IPS DF 19.7 (cell line): Measurements from ENCODE around the gene KCNQ2.
"Not testable (repeated sequence)": the region's sequence is repeated elsewhere in the genome, so short reads cannot be mapped to it uniquely, and the experiment has no call there.

Experiments
- DNase-seq: peaks from one replicate; pipeline ENCODE4 v3.0.0-alpha.2; 2013; ENCODE audit warnings: low read depth, low spot score

The KCNQ2 gene

DNA sequence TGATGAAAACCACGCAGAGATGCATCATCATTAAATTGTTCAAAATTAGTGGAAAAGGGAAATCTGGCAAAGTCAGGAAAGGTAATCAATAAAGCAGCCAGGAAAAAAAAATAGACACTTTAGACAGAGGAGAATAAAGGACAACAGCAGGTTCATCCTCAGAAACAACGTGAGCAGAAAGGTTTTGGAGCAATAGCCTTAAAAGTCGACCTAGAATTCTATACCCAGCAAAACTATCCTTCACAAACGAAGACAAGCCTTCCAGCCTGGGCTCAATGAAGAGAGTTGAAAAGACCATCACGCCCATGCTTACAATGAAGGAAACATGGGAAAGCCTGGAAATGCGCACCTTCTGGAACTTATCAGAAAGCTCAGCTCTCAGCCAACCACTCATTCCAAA, 86.6 kb downstream of the KCNQ2 start:
- DNase-seq, result no peak

DNA sequence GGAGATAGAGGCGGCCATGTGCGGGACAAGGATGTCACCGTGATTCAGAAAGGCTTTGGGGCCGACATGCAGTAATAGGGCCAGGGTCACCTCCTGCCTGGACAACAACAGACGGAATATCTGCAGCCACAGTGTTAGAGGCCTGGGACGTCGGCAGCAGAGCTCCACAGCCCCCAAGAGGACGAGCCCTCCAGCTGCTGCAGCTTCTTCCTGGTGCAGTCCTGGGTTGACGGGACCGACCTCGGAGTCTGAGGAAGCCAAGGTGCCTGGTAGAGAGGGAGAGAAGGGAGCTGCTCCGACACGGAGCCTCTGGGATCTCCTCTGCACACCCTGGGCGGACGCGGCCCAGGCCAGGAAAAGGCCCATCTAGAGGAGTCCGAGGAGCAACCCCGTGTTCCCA, 88.1 kb downstream of the KCNQ2 start:
- DNase-seq, result no peak

DNA sequence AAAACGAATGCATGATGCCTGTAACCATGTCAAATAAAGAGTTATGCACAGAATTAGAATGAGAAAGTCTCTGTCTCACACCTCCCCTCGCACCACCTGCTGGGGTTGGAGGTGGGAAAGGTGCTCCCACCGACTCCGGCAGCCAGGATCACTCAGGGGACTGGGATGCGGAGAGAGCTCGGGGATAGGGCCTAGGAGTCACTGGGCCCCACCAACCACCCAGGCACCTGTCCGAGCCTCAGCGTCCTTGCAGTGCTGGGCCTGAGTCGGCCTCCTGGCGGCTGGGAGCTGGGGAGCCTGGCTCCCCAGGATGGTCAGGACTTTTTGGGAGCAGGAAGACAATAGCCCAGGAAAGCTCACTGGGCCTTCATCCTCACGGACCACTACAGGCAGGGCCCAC, 88.9 kb downstream of the KCNQ2 start:
- DNase-seq, result no peak

DNA sequence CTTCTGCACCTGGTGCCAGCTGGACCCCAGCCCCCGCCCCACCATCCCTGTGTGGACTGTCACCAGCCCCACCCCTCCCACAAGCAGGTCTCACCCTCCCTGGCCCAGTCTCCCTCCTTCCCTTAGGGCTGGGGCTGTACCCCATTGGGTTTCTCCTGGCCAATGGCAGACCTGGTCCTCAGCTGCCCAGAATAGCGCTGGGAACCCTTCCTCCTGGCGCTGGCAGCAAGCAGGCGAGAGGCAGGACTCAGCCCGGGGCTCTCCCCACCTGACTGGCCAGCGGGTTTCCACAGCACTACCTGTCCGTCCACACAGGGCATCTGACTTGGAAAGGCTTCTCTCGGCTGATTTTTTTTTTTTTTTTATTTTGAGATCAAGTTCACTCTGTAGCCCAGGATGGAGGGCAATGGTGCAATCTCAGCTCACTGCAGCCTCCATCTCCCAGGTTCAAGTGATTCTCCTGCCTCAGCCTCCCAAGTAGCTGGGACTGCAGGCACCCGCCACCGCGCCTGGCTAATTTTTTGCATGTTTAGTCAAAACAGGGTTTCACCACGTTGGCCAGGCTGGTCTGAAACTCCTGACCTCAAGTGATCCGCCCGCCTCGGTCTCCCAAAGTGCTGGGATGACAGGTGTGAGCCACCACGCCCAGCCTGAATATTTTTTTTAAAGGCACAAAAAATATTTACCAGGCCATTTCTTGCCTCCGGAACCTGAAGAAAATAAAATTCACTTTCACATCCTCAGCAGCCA, 89.7 kb downstream of the KCNQ2 start:
- no peak for DNase-seq

DNA sequence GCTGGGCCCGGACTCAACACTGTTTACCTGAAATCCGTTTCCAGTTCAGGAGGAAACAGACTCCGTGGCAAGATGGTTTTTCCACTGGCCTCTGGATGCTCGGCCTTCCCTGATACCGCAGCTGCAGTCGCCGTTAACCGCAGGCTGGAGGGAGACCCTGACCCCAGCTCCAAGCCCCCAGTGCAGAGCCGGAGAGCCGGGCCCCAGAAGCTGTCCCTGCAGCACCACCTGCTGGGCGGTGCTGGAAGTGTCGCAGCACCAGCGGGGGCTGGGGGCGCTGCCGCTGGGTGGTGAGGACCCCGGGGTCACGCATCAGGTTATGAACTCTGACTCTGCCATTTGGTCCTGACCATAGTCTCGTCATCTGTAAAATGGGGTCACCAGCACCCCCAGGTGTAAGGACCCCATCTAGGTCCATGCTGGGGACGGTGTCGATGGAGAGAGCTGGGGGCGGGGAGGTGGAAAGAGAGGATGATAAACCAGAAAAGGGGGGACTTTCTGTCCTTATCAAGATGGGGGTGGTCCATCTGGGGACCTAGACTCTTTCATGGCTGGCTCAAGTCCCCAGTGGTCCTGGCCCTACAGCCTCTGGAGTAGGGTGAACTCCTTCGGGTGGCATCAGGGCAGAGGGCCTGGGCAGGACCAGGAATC, 90.5 kb downstream of the KCNQ2 start:
- no peak for DNase-seq

DNA sequence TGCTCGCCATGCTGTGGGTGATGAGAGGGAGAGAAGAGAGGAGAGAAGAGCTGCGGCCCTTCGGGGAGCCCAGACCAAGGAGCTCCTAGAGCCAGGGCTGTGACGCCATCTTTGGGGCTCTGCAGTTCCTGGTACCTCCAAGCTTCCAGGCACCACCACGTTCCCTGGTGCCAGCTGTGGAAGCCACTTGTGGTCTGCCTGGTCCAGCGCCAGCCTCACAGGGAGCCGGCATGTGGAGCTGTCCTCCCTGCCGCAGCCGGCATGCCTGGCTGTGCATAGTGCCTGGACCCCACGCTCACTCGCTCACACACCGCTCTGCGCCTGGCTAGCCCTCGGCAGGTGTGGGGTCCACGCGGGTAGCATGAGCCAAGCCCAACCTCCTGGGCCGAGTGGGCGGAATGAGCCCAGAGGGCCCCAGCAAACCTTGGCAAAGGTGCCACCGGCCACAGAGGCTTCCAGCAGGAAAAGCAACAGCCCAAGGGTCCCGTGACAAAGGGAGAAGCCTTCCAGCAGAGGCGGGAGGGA, 92.0 kb downstream of the KCNQ2 start:
- DNase-seq, result no peak

DNA sequence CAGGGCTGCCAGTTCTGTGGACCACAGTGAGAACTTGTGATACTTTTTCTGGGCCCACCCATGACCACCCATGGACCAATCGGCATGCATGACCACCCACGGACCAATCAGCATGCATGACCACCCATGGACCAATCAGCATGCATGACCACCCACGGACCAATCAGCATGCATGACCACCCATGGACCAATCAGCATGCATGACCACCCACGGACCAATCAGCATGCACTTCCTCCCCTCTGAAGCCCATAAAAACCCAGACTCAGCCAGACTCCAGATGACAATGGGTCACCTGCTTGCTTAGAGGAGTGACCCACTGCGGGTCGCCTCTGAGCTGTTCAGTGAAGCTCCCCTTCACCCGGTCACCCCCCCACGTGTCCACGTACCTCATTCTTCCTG, 92.6 kb downstream of the KCNQ2 start:
- not testable (repeated sequence) for DNase-seq

DNA sequence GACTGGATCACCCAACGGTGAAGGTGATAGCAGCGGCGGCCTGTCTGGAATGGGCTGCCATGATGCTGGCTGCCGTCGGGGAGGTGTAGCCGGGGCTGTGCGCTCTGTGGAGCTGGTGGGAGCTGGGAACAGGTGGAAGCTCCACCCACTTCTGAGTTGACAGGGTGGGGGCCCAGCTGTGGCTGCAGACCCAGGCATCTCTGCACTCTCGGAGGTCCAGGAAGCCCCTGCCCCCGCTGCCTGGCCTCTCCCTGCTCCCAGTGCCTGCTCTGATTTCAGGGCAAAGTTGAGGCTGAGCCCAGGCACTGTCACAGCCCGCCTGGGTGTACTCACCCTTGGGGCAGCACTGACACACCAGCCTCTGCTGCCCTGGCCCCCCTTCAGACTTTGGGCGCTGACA, 93.2 kb downstream of the KCNQ2 start:
- no peak for DNase-seq

DNA sequence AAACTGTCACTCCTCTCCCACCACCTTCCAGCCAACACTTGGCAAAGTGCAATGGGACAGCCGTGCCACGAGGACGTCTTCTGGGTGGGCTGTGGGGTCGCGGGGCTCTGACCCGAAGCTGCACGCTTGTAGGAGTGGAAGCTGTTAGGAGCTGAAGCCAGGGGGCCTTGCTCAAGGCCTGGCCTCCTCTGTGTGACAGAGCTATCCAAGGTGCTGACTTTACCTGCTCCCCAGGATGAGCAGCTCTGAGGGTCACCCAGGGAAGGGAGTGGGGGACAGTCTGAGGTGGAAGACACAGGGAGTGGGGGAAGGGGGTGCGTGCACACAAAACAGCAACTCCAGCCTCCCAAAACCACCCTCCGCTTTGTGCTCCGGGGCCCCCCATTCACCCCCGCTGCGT, 93.8 kb downstream of the KCNQ2 start:
- DNase-seq, result no peak

DNA sequence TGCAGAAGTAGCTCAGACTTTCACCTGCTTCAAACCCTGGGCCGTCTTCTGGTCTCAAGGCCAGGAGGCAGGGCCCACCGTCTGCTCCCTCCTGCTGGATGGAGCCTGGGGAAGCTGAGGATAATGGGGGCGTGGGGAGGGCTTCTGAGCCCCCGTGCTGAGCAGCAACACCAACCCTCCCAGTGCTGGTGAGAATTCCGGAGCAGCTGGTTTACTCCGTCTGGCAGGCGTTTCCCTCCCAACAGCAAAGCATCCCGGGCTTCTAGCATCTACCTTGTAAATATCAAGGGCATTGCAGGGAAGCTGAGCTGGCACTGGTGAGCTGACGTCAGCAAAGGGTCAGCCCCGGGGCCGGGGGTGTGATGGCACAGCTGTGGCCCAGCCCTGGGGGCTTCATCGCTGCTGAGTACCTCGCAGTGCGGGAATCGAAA, 94.5 kb downstream of the KCNQ2 start:
- DNase-seq, result no peak

DNA sequence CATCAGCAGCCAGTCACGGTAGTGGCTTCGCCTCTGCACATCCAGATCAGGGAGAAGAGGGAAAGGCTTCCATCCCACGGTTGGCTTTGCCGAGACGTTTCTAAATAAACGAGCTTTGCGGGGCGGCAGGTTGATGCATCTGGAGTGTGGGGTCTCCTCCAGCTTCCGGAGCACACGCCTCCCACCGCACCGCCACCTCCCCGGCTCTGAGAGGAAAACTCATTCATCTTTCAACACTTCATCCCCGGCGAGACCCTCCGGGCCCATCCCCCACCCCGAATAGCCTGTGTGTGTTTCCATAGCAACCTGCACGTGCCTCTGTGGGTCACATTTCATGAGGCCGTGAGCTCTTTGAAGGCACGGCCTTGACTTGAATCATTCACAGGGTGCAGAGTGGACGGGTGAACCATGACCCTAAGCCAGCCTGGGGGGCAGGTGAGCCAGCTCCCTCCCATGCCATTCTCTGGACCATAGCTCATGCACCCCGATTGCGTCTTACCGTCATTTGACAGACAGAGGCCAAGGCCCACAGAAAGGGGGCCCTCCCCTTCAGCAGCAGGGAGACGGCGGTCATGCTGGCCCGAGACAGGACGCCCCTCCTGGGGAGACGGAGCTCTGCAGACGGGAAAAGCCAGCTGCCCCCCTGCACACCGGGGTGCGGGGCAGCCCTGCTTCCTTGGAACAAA, 95.1 kb downstream of the KCNQ2 start:
- no peak for DNase-seq

DNA sequence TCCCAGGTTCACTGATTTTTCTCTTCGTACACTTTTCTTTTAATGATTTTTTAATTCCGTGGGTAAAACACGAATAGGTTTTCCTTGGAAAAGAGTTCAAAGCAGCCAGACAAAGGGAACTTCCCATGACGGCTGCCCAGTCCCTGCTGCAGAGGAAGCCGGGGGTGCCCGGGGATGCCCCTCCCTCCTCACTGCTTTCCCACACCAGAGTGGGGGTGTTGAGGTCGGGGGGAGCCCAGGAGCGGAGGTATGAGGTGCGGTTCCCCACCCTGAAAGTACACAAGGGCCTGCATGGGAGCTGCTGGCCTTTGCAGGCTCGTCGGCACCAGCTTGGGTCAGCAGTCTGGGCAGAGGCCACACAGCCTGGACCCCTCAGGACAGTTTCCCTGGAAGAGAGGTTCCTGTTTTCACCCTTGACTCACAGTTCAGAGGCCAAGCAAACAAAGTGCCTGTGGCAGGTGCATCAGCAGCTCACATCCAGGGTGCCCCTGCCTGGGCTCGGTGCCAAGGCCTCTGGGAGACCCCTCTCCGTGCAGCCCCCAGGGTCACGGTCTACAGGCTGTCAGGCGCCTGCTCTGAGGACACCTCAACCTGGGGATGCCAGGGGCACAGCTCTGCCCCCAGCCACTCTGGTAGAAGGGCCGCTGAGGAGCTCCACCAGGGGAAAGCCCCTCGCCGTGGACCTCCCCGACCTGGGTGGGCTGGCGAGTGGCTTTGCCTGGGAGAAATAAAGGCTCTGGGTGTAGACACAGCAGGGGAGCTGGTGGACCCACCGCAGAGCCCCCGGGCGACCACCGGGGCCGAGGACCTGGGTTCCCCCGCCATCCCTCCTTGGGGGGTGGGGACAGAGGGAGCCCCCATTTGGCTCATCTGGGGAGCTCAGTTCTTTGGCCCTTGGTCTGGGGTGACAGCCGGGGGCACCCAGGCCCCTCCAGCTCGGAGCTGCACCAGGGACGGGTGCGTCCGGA, 95.9 kb downstream of the KCNQ2 start:
- no peak for DNase-seq

DNA sequence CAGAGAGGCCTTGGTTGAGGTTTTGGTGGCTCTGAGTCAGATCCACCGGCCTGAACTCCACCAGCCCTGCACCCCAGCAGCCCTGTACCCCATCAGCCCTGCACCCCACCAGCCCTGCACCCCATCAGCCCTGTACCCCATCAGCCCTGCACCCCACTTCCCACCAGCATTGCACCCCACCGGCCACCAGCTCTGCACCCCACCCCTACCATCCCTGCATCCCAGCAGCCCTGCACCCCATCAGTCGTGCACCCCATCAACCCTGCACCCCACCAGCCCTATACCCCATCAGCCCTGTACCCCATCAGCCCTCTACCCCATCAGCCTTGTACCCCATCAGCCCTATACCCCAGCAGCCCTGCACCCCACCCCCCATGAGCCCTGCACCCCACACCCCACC, 97.0 kb downstream of the KCNQ2 start:
- DNase-seq, result no peak

DNA sequence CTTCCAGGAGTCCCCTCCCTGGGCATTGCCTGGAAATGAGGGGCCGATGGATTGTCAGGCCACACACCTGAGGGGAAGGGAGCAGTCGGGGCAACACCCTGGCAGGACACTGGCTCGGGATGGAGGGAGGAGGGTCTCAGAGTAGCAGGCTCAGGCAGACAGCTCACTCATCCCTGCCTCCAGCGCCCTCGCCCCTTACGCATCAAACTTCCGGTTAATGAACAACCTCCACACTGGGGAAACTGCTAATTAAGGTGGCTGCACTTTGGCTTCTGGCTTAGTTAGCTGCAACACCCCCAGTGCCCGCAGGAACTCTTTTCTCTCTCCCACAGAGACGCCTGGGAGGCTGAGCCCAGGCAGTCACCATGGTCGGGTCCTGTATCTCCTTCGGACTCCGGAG, 98.0 kb downstream of the KCNQ2 start:
- DNase-seq, result no peak

DNA sequence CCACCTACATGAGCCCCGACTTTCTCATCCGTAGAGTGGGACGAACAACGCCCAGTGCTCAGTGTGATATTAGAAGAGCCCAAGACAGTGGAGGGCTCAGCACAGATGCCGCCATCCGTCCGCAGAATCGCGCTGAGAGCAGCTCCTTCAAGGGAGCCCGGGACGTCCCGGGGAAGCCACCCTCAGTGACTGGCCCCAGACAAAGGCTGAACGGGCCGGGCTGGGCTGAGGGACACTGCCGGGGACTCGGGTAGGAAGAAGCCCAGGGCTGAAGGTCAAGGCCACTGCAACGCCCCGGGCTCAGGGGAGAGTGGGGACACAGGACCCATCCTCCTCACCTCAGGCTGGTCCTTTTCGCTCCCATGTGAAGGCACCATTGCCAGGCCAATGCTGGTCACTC, 98.5 kb downstream of the KCNQ2 start:
- no peak for DNase-seq

DNA sequence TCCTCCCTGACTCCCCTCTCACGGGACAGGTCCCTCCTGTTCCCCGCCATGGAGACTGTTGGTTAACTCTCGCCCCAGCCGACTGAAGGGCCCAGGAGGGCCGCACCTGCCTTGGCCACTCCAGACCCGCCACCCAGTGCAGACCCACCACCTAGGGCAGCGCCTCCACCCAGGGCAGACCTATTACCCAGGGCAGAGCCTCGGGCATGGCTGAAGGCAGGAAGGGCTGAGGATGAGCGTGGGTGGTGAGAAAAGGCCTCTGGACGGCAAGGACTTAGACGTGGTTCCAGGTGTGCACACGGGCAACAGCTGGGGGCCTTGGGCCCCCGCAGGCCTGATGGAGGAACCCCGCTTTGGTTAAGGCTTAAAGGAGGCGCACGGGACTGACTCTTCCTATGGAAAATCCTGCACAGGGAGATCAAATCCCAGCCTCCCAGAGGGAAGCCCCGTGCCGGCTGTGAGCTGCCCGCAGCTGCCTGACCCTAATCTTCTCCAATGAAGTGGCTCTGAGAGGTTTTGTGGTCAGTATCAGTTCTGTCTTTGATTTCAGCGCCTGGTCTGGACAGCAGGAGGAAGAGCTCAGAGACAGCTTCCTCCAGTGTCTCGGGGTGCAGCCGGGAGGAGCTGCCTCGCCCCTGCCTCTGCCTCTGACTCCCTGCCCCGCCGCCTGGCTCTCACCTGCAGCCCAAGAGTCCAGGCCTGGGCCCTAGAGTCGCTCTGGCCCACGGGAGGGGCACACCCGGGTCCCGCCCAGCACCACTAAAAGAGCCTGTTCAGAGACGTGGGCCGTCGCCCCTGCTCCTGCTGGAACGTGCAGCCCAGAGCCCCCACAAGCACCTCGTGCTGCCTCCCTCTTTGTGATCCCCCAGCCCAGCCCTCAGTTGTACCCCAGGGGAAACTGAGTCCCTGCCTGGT, 99.2 kb downstream of the KCNQ2 start:
- DNase-seq, result no peak

DNA sequence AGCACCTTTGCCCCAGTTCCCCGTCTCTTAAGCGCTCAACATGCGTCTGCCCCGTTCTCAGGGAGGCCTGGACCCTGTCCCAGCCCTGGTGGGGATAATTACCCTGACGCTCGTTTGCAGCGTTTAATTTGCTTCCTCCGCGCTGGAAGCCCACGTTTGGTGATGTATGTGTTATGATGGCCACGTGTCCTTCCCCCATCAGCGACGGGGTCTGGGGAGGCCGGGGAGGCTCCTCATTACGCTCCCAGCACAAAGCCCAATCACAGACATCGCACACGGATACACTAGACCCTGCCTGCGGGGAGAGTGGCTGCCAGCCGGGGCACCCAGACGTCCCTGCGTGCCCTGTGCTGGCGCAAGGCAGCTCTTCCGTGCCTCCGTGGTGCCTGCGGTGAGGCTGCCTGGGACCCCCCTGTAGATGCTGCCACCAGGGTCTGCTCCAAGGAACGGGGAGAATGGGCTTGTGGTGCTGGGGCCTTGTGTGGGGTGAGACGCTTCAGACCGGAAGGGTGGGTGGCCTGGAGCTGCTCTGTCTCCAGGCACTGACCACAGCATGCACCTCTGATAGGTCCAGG, 101.1 kb downstream of the KCNQ2 start:
- no peak for DNase-seq

DNA sequence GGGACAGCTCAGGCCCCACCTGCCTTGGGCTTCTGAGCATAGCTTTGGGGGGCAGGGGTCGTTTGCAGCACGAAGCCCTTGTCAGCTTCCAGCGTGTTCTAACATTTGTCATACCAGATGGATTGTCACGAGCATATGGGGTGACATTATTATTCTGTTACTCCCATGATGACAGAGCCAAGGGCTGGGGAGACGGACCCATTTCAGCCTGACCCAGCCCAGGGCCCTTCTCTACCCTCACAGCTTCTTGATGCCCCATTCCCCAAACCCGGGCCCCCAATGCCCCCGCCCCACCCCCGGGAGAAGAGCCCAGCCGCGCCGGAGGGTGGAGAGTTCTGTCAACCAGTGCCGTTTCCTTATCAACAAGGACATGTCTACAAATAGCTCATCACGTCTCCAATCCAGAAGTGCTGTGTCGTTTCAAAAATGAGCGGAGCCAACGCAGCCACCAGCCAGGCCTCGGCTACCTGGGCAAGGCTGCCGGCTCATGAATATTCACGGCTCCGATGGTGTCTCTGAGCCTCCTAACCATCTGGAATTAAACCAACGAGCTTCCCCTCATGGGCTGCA, 101.8 kb downstream of the KCNQ2 start:
- DNase-seq, result no peak

DNA sequence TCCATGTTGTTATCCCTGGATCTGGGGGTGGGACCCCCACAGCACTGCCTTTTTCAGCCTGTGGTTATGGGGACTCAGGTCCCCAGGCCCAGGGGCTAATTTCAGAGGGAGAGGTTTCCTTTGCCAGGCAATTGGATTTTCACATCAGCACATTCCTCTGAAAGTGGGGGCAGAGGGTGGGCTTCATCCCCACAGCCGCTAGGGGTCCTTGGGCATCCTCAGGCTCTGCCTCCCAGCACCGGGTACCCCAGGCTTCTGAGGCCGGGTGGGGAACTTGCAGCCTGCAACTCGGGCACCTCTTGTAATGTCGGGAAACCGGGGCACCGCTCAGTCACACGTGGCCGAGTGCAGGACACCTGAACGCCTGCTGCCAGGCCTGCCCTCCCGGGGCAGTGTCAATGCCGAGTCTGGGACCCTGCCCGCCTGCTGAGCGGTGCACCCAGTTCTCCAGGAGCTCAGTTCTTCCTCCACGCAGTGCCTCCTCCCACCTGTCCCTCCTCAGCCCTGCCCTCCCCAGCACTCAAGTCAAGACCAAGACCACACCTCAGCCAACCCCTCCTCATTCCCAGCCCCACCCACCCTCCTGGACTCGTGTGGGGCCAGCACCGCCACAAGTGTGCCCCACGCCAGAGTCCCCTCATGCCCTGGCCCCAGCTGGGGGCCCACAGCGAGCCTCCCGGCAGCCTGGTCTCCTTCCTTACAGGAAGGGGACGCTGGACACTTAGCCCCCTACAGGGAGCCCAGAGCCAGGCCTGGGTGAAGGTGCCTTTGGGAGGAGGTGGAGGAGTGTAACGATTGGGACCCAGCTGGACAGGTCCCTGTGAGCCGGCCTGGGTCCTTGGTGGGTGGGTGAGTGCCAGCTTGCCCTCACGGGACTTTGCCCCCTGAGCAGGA, 102.5 kb downstream of the KCNQ2 start:
- DNase-seq, result no peak
